GM21360 (cell line): ENCODE measurements around the gene OR5AC2.

Experiments
- ATAC-seq: cut with Tn5 transposase; IDR thresholded peaks from one replicate; pipeline ENCODE4 v1.9.1; 2021; ENCODE audit warnings: mild to moderate bottlenecking, moderate library complexity; ENCODE audit not compliant: unreplicated experiment

OR5AC2 gene, protein sequence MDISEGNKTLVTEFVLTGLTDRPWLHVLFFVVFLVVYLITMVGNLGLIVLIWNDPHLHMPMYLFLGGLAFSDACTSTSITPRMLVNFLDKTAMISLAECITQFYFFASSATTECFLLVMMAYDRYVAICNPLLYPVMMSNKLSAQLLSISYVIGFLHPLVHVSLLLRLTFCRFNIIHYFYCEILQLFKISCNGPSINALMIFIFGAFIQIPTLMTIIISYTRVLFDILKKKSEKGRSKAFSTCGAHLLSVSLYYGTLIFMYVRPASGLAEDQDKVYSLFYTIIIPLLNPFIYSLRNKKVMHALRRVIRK

DNA sequence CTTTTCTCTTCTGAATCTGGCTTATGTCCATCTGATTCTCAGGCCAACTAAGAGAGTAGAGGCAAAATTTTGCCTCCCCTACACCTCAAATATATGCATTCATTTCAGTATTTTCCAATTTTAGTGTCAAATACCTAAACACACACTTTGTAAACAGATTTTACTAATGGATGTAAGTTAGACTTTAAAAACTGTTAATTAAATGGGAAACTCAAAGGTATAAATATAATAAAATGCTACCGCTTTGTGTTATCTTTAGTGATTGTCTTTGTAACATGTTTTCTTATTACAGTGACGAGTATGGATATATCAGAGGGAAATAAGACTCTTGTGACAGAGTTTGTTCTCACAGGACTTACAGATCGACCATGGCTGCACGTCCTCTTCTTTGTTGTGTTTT, at the start of gene OR5AC2:
Gene OR5AC2 (plus strand): TSS at position 301 of the 400 bp plus-strand sequence. CDS start 0 bp downstream, at position 301.
- ATAC-seq: no peak

DNA sequence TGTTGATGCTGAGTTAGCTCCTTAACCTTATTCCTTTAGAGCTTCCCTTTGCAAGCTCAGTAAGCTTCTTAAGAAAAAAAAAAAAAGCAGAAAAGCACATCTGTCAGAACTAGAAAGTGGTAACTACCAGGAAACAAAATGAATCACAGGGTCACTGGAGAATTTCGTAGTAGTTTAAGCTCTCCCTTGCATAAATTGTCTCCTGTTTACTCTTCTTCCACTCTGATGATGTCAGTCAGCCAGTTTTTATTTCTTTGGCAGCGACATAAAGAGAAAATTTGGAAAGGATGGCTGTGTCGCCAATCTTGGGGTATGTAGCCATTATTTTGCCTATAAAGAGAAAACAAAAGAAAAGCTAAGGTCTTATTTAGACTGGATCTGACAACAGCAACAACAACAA, 48.7 kb upstream of the OR5AC2 start:
- ATAC-seq: no peak

DNA sequence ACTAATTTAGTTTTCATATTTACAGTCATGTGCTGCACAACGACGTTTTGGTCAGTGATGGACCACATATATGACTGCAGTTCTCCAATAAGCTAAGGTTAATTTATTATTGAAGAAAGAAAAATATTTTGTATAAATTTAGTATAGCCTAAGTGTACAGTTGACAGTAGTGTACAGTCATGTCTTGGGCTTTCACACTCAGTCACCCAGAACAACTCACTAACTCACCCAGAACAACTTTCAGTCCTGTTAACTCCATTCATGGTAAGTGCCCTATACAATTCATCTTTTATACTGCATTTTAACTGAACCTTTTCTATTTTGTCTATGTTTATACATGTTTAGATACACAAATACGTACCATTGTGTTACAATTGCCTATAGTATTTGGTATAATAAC, 48.1 kb upstream of the OR5AC2 start:
- ATAC-seq: peak; percentile 6

DNA sequence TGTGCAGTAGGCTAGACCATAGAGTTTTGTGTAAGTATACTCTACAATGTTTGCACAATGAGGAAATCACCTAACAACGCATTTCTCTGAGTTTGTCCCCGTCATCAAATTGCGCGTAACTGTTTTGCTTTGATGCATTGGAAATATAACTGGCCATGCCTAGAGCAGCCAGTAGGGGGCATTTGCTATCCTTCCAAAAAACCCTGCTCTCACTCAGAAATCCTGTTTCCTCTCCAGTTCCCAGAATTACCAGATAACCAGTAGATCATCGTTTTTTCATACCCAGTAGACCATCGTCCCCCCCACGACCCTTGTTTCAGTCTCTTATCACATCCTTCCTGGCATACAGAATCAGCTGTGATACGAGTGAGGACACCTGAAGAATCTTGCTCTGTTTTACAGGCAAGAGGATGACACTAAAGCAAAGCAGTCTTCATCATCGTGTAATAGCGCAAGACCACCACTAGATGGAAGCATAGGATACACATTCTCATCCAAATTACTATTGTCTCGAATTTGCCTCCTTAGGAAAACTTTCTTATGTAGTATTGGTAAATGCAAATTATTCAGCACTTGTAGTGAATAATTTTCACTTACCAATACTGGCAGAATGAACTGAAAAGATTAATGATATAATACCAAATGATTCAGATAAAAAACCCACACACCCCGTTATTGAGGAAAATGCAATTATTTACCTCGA, 47.5 kb upstream of the OR5AC2 start:
- peak; percentile 94 for ATAC-seq

DNA sequence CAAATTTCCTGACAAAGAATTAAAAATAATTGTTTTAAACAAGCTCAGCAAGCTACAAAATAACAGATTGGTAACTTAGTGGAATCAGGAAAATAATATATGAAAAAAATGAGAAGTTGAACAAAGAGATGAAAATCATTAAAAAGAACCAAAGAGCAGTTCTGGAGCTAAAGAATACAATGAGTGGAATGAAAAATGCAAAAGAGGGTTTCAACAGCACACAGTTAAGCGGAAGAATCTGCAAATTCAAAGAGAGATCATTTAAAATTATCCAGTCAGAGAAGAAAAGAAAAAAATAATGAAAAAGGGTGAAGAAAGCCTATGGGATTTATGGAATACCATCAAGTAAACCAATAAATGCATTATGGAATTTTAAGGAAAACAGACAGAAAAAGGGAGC, 45.6 kb upstream of the OR5AC2 start:
- no peak for ATAC-seq

DNA sequence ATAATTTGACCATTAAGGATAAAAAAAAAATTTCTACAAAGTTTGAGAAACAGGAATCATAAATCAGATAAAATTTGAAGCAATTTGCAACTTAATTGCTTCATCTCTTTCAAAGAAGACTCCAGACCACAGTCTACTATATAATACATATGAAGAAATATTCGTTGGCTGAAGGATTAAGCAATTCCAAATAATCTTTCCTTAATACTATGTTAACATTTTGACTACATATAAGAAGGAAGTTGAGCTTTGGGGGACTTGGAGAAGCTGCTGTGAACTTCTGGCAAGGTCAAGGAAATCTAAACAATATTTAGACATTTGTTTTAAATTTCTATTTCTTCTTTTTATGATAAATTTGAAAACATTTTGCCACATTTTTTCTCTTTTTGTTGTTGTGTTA, 38.4 kb upstream of the OR5AC2 start:
- no peak for ATAC-seq

DNA sequence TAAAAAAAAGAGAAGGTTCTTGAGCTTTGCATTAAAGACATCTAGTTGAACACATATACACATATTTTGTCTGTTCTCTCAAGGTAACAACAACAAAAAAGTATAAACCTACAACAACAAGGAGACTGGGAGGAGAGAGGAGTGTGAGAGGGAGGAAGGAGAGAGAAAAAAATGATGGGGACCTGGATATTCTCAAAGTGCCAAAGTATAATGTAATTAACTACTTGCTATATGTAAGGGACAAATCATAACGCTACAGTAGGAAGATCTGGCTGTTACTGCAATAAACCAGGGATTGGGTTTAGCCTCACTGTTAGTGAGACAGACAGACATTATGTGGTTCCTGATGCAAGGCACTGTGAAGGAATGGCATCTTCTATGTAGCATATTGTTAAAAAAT, 37.7 kb upstream of the OR5AC2 start:
- no peak for ATAC-seq

DNA sequence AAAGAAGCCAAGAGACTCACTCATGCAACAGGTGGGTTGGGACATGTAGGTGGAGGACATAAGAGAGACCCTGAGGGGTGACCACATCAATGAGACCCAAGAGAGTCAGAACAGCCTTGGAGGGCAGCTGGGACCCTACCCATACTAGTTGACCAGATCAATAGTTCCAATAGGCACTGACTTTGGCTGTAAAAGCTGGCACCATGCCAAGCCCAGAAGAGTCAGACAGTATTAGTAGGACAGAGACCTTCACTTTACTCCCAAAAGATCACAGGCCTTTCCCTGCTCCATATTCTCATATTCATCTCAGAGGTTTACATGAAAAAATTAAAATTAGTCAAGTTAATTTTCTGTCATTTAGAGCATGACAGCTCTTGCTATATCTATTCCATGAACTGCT, 30.9 kb upstream of the OR5AC2 start:
- no peak for ATAC-seq

DNA sequence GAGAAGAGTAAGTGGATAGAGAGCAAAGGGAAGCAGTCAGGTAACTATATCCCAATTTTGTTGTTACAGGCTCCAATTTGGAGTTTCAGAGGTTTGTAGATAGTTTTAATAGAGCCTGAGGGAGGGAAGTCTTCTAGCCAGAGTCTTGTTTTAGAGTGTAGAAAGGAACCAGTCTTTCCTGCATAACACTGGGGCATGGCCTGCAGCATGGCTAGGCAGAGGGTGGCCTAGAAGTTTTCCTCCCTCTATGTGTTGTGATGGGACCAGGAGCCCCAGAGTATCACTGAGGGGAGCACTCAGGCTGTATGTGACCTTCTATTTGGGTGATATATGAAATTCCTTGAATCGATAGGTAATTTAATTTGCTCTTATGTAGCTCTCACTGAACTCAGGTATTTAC, 29.3 kb upstream of the OR5AC2 start:
- ATAC-seq: no peak

DNA sequence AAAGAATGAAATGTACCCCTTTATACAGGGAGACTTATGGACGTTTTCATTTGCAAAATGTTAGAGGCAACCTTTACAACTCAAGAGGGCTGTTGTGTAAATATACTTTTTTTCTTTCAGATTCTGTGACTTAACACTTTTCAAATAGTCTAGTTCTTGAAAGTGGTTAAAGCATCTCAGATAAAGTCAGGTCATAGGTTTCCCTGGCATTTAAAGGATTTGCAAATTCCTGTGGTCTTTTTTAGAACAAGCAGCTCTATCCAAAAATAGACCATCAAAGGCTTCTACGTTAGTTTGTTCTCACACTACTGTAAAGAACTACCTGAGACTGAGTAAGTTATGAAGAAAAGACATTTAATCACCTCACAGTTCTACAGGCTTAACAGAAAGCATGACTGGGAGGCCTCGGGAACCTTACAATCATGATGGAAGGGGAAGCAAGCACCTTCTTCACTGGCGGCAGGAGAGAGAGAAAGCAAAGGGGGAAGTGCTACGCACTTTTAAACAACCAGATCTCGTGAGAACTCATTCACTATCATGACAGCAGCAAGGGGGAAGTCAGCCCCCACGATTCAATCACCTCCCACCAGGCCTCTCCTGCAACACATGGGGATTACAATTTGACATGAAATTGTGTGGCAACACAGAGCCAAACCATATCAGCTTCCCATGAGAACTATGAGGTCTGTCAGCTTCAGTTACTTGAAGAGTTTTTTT, 28.6 kb upstream of the OR5AC2 start:
- no peak for ATAC-seq

DNA sequence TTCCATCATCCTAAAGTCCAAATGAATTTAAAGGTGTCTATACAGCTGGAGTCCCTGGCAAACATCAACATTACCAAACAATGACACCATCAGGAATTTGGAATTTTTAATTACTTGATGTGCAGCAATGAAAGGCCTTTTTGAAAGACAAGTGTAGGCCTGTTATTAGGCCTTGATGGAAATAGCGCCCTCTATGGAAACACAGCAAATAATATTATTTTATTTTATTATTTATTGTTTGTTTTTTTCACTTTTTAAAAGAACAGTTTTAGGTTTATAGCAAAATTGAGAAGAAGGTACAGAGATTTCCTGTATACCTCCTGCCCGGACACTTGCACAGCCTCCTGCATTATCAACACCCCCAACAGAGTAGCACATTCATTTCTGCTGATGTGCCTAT, 18.1 kb upstream of the OR5AC2 start:
- ATAC-seq: no peak

DNA sequence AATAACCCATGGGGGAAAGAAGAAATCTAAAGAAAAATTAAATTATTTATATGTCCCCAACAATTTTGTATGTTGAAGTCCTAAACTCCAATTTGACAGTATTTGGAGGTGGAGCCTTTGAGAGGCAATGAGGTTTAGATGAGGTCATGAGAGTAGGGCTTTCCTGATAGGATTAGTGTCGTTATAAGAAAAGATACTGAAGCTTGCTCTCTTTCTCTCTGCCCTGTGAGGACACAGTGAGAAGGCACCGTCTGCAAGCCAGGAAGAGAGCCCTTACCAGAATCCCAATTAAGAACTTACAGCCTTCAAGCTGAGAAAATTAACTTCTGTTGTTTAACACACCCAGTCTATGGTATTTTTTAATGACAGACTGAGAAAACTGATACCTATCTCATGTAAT, 16.1 kb upstream of the OR5AC2 start:
- no peak for ATAC-seq

DNA sequence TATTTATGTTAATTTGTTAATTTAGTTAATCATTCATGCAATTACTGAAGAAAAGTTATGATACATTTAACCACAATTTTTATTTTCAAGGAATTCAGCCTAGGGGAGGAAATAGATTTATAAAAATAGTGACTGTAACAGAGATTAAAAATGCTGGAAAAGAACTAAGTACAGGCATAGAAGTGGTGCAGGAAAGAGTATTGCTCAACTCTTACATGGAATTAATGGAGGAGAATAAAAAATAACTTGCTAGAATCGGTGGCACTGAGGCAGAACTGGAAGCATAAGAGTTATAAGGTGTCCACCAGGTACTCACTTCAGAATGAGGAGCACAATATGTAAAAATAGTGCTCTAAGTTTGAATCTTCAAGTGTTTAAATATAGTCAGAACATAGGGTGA, 13.5 kb upstream of the OR5AC2 start:
- no peak for ATAC-seq

DNA sequence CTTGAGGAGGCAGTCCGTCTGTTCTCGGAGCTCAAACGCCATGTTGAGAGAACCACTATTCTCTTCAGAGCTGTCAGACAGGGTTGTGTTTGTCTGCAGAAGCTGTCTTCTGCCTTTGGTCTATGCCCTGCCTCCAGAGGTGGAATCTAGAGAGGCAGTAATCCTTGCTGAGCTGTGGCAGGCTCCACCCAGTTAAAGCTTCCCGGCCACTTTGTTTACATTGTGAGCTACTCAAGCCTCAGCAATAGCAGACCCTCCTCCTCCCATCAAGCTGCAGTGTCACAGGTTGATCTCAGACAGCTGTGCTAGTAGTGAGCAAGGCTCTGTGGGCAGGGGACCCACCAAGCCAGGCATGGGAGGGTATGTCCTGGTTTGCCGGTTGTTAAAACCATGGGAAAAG, 8.9 kb downstream of the OR5AC2 start:
- no peak for ATAC-seq

DNA sequence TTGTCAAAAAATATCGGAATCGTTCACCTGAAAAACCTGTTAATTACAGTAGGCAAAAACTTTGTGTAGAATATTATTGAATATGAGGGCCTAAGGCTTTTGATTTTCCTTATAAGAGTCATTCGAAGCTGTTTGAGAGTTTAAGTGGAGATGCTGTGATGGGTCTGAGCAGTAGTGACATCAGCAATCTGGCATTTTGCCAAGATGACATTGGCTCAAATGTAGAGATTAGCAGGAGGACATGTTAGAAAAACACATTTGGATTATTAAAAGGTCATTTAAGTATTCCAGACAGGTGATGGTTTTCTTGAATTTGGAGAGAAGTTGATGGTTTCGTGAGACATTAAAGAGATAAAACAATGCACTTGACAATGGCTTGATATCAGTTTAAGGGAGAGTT, 12.9 kb downstream of the OR5AC2 start:
- ATAC-seq: no peak

DNA sequence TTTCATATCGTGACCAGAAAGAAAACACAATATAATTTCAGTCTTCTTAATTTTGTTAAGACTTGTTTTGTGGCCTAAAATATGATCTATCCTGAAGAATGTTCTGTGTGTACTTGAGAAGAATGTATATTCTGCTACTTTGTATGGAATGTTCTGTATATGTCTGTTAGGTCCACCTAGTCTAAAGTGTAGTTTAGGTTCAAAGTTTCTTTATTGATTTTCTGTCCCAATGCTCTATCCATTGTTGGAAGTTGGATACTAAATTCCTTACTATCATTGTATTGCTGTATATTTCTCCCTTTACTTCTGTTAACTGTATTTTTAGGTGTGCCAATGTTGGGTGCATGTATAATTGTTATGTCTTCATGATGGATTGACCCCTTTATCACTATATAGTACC, 21.2 kb downstream of the OR5AC2 start:
- ATAC-seq: no peak

DNA sequence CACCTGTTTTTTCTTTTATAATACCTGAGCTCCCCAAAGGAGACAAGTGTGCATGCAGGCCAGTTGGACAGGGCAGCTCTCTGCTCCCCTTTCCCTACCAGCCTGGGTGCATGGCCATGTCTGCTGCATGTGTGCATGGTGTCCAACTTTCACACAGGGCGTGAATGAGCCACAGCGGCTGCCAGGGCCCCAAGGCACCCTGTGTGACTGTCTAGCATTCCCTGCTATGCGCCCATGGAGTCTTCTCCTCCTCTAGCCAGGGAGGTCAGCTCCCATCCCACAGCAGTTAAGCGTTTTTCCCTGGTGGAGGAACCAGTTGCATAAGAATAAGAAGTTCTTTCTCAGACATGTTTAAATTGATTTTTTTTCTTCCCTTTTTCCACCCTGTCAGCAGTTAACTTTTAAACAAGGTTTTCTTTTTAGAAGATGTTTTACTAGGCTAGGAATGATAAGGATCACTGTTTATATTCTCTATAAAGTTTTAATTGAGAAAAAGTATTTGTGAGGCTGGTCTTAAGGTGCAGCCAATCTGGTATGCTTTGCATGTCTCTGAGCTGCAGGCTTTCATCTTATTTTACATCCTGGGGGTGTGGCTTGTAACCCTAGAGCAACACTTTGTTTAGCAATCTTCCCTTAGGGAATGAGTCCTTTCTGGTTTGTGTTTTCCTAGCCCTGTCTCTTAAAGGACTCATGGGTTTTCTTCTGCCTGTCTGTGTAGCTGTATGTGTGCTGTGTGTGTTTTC, 23.0 kb downstream of the OR5AC2 start:
- ATAC-seq: no peak

DNA sequence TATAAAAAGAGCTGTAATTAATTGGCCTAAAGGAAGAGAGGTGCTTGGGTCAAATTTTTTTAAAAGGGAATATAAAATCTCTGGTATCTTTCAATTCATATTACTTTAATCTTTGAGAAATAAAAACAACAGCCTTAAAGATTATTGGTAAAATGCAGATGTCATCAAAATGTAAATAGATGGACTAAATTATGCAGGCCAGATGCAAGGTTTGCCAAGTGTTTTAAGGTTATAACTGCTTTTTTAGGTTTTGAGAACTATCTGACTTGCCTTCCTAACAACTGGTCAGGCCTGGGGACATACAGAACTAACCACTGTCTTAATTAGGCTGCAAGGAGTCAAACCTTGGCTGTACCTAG, 23.6 kb downstream of the OR5AC2 start:
- ATAC-seq: no peak

DNA sequence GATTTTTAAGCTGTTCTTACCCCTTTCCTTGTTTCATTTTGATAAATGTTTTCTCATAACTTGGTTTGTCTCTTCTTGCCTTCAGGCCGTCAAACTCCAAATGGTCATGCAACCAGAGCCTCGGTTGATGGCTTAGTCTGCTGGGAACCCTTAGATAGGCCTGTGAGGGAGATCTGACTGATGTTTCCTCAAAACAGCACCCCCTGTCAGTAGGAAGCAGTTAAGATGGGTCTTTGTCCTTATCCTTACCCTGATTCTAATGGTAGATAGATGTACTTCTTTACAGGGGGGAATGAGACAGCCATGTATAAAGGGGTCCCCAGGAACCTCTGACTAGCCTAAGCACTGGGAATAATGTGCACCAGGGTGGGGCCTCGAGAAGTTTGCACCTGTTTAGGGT, 27.3 kb downstream of the OR5AC2 start:
- ATAC-seq: no peak

DNA sequence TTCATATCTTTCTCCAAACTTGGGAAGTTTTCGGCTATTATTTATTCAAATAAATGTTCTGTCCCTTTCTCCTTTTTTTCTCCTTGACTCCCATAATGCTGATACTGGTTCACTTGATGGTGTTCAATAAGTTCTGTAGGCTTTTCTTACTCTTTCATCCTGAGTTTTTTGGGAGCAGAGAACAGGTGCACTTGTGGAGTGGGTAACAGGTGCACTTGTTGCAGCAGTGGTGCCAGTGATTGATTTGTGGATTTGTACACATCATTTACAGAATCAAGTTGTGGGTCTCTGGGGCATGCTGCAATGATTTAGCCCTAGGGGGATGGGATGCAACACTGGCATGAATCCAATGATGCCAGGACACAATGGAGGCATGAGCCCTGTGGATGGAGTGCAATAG, 28.7 kb downstream of the OR5AC2 start:
- no peak for ATAC-seq

DNA sequence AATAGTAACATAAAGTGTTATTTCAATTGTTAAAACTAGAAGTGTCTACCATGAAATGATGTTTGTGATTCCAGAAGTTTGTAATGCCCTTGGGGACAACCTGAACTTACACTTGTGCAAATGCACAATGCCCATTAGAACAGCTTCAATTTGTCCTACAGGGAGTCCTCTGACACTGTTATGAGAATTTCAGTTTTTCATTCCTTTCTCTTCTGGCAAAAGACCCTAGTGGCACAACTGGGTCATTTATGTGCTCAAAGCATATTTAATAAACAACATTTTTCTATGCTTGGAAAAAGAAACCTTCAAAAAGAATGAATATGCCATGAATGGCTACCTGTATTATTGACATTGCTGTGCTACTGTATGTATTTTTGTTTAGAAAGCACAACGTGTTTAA, 43.4 kb downstream of the OR5AC2 start, which contains the start of gene OR5H1:
Gene OR5H1 (plus strand): TSS at position 301 of the 400 bp plus-strand sequence. CDS start 1,977 bp downstream, outside the sequence.
- ATAC-seq: no peak
